Activated T-helper 1 cell treated with anti-CD3 and anti-CD28 coated beads, Interleukin-2, amount 50 U/mL, for 16 hours (primary cell): ENCODE results near the gene MLH3.
"Not testable (repeated sequence)": the region's sequence is repeated elsewhere in the genome, so short reads cannot be mapped to it uniquely, and the experiment has no call there.

Experiments
- DNase-seq, 2 donors: peaks; one replicate each; pipeline ENCODE4 v3.0.0-alpha.2; 2020; ENCODE audit warnings: low read depth in 1 of 2, low spot score in 1 of 2

The MLH3 gene

DNA sequence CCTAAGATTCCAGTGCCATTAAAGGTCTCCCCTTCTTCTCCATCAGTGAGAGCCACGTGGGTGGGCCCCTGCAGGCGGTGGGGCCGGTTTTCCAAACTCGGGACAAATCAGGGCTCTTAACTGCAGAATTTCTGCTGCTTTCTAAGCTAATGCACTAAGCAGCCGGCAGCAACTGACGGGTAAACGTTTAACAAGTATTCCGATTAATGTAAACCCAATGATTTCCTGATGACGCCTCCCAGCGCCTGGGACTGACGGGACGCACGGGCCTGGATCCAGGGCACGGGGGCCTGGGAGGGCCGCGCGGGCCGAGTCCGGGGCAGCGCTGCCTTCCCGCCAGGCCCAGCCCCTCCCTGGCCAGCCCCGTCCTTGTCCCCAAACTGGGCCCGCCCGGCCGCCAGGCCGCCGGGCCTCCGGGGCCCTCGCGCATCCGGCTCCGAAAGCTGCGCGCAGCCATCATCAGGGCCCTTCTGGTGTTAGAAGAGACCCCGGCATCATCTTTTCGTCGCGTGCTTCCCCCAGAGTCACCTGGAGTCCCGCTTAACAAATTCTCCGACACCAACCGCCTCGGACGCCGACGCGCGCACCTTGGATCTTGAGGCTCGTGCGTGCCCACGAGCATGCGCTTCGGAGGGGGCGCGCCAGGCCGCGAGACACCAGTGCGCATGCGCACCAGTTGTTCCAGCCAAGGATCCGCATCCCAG is at the start of gene MLH3:
Gene MLH3, minus strand, starts transcription at position 616 of the 704 bp plus-strand sequence. CDS start 1,812 bp downstream, outside the sequence.
- DNase-seq = peak; percentile 59 to 72

DNA sequence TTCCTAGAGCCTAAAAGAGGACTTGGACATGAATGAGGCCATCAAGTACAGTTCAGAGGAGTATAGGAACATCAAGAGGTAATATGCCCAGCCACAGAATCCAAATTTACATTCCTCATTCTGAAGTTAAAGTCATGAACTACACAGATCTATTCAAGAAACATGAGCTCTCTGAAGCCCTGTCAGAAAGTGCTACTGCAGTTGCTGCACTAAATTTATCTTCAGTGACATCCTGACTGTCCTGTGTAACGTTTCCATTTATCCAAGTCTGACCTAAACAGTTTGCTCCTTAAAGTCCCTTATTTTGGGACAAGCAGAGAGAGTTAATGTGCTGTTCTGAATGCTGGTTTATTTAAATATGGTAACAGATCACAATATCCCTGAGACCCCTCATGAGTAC is 47.4 kb upstream of the MLH3 start:
- DNase-seq = no peak

DNA sequence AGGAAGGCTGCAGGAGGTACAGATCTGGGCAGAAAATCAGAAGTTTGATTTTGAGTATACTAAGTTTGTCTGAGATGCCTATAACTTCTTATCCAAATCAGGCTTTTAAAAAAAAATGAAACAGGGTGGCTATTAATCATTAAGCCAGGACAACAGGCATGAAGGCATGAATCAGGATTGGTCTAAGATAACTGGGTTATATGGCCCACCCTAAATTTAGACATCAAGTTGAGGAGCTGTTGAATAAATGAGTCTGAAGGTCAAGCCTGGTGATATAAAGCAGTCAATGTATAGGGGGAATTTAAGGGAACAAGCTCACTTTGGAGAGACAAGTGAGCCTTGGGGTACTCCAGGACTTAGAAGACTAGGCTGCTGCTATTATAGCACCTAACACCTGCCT is 46.9 kb upstream of the MLH3 start:
- DNase-seq = no peak

DNA sequence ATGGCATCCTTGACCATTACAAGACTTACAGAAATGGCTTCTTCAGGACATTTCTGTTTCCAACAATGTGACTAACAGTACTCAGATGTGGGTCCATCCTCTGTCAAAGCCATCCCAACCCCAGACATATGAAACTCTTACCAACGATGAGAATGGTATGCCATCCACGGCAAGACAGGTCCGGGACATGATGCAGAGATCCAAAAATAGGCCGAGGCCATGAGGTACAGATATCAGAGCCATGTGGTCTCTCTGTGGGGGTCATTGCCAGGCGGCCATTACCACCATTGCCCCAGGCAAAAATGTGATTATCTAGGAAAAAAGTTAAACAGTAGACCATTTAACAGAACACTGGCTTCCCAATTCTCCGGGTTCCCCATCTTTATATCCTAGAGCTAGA is 45.7 kb upstream of the MLH3 start:
- no peak for DNase-seq

DNA sequence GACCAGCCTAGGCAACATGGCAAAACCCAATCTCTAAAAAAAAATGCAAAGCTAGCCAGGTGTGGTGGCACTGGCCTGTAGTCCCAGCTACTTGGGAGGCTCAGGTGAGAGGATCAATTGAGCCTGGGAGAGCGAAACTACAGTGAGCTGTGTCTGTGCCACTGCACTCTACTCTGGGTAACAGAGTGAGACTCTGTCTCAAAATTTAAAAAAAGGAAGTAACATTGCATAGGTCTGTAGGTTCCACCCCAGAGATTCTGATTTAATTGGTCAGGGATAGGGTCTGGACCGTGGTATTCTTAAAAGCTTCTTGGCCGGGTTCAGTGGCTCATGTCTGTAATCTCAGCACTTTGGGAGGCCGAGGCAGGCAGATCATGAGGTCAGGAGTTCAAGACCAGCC is 44.4 kb upstream of the MLH3 start:
- no peak for DNase-seq

DNA sequence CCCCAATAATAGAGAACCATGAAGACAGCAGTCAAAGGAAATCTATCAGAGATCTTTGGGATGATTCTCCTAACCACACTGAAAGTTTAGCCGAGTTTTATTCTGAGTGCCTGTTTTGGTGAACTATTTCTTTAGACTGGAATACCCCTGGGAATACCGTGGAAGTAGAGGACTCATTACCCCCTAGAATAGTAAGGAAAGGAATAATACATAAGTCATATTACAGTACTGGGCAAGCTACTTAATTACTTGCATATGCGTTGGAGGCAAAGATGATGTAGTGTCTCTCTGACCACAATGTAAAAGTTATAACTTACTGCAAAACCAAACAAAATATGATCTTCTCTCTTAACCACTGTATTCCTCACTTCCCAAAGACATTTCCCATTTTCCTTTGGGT is 43.6 kb upstream of the MLH3 start:
- DNase-seq = no peak

DNA sequence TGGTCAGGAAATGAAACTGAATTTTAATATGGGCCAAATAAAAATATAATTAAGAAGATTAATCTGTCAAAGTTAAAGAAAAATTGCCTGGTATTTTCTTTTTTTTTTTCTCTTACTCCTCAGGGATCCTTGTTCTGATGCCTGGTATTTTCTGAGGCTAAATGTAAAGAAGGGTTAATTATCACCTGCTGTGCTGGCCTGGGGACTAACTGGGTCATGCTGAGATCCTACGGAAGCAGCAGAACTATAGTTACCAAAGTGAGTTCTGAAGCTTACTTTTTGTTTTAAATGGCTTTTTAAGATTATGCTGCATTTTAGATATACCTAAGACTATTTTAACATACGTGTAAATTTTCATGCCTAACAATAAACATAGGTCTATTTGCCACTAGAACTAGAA is 41.4 kb upstream of the MLH3 start:
- DNase-seq = no peak

DNA sequence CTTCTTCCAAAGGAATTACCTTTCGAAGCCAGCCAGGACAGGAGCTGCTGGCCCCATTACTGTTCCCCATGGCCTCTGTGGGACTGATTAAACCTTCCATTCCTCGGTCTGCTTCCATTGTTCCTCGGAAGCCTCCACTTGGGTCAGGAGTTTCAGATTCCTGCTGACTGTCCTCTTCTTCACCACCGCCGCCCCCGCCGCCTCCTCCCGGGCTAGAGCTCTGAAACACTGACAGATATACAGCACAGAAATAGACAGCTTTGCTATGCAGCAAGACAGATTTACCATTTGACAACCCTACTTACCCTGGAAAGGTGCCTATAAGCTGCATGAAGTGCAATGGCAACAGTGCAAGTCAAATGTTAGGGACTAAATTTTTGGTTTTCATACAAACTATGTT is 40.0 kb upstream of the MLH3 start:
- DNase-seq = no peak

DNA sequence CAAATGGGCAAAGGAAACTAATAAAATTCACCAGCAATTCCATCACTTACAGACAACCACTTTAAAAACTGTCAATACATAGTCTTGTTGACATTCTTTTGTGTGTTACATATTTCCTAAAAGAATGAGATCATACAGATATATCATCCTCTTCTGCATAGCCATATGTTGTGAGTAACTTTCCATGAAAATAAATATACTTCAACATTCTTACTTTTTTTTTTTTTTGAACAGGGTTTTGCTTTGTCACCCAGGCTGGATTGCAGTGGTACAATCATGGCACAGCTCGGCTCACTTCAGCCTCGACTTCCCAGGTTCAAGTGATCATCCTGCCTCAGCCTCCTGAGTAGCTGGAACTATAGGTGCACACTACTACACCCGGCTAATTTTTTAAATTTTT is 39.1 kb upstream of the MLH3 start:
- no peak for DNase-seq

DNA sequence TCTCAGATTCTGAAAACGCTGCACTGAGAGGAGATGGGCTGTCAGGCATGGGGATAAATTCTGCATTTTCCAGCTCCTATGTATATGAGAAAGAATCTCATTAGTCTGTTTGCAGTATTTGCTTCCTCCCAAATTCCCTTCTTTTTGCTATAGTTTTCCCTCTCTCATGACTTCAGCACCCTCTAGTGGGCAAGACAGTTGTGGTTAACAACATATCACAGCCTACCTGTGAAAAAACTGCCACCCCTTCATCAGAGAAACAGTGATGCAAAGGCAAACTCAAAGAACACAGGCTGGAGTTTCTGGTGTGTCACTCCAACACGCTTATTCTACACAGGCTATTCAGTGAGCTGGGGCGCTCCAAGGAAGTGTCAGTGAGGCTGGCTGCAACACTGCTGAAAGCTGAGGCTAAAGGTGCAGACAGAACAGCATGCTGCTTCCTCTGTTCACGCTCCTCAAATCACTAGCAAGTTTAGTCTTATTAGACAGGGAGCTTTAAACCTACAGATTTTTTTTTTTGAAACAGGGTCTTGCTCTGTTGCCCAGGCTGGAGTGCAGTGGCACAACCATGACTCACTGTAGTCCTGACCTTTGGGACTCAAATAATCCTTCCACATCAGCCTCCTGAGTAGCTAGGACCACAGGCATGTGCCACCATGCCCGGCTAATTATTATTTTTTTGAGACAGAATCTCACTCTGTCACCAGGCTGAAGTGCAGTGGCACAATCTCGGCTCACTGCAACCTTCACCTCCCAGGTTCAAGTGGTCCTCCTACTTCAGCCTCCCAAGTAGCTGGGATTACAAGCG is 37.5 kb upstream of the MLH3 start:
- DNase-seq = no peak

DNA sequence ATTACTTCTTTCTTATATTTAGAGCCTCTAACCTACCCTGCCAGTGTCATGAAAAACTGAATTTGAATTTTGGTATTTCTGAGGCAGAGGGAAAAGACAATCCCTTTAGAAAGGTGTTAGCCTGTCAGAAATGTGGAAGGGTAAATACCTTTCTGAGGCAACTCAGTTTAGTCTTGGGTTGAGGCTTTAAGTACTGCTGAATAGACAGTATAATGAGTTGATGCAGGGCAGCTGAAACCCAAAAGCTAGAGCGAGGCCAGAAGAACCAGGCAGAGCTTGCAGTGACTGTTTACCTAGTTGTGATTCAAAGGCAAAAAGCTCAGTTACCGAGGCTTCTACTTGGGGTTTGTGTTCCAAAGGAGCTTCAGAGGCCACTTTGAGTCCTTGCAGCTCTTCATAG is 36.9 kb upstream of the MLH3 start:
- DNase-seq = no peak

DNA sequence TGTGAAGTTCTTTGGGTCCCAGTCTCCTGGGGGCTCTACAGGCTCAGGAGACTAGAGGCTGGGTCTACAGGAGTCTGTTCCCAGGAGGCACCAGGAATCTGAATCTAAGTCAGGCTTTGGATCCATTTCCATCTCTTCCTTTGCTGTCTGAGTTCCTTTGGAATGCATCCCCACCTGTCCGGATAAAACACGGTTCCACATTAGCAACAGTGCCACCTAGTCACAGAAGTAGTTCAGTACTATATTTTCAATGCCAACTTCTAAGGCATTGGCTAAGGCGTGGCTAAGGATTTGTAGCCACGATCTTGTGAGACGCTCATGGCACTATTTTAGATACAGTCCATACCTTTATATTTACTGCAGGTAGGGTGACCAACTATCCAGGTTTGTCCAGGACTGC is 33.2 kb upstream of the MLH3 start:
- no peak for DNase-seq

DNA sequence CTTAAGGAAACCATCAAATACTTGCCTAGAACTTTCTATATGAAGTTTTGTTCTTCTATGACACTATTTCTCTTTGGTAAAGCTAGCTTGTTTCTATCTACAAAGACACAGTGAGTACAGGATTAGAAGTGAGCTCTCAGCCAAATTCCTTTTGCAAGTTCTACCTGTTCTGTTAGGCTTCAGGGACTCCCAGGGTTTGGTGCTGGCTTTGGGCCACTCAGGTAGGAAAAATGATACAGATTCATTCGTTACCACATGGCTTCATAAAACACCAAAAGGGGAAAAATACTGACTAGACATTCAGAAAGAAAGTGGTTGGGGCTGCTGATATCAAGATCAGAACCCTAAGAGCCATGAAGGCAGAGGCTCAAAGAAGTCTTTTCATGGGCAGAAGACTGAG is 32.0 kb upstream of the MLH3 start:
- no peak for DNase-seq

DNA sequence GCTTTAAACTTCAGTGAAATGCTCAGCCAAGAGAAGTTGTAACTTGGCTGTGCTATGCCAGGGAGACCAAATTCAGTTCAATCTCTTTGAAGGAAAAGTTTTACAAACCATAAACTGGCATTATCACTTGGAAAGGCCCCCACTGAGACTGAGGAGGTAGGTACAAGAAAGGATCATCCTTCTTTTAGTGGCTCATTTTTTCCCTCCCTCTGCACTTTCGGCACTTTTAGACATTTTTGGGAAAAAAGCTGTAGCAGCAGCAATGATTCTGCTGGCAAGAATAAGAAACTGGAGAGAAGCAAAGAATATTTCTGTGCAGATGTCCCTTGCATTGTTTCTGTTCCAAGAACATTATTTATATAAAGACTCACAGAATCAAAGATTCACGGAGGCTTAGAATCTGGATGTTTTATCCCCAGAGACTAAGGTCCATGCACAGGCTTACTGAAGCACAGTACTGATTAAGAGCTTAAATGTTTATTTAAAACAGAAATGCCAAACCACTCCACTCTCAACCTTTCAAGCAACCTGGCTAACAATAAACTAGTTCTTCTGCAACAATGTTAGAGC is 30.5 kb upstream of the MLH3 start:
- DNase-seq = no peak

DNA sequence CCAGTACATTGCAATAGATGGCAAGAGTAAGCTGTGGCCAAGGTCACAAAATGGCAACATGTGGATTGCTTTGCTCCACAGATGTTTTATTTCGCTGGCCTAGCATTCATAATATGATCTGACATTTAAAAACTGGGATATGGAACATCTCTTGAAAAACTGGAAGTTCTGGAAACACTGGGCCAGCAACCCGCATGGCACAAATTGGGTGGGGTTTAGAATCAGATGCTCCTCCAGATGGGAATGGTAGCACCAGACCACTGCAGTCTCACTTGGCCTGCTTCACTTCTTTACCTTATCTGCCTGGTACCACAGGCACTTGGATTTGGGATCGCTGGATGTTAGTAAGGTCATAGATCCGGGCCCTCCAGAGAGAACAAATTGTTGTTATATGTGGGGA is 28.3 kb upstream of the MLH3 start:
- no peak for DNase-seq

DNA sequence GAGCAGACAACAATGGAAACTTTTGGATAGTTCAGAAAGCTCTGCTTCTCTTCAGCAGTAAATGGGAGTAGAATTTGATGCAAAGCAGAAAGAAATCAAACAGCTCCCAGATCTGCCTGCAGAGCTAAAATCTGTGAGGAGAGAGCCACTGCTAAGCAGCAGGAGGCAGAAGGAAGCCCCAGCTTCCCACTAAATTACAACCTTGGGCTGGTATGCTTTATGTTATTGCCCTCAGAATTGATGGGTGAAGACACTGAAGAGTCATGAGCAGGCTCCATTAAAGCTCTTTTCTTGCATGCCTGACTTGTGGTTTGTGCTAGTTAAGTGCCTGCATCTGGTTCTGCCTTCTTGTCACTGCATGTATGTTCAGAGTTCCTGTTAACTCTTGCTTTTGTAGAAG is 26.5 kb upstream of the MLH3 start:
- no peak for DNase-seq

DNA sequence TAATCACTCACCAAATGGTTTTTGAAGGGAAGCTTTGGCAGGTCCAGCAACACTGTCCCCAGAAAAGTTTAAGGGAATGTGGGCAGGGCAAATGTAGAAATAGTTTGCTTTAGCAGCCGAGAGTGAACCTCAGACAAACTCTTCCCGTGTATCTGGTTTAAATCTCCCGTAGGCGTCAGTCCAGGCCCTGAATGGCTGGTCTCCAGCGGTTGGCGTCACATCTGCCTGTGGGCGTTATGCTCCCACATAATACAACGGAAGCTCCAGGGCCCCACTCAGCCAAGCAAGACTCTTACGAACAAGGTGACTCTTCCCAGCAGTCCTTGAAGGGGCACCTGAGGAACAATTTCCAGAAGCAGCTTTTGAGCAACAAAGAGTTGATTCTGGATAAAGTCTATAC is 19.1 kb upstream of the MLH3 start:
- no peak for DNase-seq

DNA sequence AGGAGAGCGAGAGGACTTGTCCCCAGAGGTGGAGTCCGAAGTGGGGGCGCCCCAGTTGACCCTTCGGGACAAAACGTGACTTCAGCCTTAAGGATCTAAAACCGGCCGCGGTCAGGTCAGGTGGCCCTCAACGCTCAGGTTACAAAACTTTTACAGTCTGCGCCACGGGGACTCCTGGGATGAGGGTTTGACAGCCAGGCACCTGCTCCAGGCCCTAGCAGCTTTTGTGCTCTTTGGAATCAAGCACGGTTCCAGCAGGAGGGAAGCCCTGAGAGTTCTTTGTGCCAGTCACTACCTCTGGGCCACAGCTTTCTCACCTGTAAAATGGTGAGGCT is 18.5 kb upstream of the MLH3 start:
- no peak for DNase-seq

DNA sequence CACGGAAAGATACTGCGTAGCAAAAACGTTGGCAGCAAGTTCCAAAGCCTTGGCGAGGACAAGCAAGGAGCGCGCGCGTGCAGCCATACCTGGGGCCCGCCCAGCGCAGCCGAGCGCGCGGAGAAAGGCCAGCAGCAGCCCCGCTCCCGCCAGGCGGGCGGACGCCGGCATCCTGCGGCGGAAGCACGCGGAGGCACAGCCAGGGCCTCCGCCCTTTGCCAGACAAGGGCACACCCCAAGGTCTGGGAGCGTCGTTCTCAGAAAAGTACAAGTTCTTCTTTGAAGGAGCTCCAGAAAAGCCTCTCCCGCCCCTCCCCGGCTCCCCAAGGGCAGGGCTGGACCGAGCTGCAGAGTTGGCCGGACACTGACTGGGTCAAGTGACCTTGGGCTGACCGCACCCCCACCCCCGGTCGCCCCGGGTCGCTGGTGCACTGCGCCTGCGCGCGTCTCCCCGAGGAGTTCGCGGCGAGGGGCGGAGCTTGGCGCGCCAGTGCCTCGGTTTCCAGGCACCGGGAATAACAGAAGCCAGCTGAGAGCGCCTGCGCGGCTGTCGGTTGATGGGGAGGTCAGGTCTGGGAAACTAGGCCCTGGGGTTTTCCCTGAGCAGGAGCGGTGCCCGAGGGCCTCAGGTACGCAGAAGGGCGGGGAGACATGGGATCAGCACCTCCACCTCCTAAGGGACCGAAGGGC is 18.0 kb upstream of the MLH3 start, which contains the start of gene ZC2HC1C:
Gene ZC2HC1C, plus strand, starts transcription at position 521 of the 690 bp plus-strand sequence. CDS start 933 bp downstream, outside the sequence.
- DNase-seq = peak in 1 of 2 donors; percentile 16

DNA sequence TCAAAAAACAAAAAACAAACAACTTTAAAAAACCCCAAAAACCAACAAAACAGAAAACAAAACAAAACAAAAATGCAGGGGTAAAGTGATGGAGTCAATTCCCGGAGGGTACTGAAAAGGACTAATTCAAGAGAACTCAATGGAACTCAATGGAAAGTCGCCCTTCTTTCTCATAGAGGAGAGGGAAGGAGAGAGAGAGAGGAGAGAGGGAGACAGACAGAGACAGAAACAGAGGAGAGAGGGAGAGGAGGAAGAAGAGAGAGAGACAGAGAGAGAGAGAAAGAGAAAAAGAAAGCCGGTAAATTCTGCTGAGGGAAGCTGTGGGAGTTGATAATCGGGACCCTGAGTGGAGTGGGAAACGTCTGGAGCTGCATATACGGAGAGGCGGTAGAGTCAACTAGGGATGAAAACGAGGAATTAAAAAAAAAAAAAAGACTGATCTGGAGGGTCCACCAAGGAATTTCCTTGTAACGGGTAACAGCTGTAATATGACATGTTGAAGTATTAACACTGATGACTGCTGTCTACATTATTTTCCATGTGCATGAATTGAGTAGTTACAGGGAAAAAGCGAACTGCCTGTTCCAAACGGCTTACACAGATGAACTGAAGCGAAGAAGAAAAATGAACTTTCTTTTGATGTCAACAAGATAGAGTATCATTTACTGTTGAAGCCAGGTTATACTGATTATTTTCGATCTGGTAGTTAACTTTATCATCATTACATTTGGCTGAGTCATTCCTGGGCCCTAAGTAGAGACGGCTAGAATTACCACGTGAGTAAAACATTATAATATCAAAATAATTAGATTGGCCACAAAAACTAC is 17.2 kb upstream of the MLH3 start:
- no peak for DNase-seq

DNA sequence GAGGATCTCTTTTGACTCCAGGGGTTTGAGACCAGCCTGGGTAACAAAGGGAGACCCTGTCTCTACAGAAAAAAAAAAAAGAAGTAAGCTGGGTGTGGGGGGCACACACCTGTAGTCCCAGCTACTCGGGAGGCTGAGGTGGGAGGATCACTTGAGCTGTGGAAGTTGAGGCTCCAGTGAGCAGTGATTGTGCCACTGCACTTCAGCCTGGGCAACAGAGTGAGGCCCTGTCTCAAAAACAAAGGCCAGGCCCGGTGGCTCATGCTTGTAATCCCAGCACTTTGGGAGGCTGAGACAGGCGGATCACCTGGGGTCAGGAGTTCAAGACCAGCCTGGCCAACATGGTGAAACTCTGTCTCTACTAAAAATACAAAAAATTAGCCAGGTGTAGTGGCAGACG is 16.5 kb upstream of the MLH3 start:
- not testable (repeated sequence) for DNase-seq
